GM12865 (cell line): Measurements from ENCODE around the gene GKN2.
A peak's percentile ranks its signal among the peaks of the same experiment; 100 is the strongest.

Experiments
- DNase-seq: peaks from one replicate; pipeline ENCODE4 v3.0.0; 2010; ENCODE audit warnings: low read depth
- H3K4me3 ChIP-seq: 2 replicates; pipeline ENCODE4 v1.5.1; 2011; ENCODE audit warnings: mild to moderate bottlenecking, low read depth, low read length, control low read depth
- TF ChIP-seq, protein P1 (sequence below): IDR thresholded peaks from 2 replicates; pipeline ENCODE4 v1.5.1; 2011; ENCODE audit warnings: low read length, control low read depth, low read depth, inconsistent platforms; ENCODE audit not compliant: insufficient read depth; ENCODE audit errors: missing control alignments

GKN2 gene

GRCh38 chr2:68909793-68910674 lies 42.7 kb downstream of the GKN2 start:
- TF ChIP-seq, protein P1, sequence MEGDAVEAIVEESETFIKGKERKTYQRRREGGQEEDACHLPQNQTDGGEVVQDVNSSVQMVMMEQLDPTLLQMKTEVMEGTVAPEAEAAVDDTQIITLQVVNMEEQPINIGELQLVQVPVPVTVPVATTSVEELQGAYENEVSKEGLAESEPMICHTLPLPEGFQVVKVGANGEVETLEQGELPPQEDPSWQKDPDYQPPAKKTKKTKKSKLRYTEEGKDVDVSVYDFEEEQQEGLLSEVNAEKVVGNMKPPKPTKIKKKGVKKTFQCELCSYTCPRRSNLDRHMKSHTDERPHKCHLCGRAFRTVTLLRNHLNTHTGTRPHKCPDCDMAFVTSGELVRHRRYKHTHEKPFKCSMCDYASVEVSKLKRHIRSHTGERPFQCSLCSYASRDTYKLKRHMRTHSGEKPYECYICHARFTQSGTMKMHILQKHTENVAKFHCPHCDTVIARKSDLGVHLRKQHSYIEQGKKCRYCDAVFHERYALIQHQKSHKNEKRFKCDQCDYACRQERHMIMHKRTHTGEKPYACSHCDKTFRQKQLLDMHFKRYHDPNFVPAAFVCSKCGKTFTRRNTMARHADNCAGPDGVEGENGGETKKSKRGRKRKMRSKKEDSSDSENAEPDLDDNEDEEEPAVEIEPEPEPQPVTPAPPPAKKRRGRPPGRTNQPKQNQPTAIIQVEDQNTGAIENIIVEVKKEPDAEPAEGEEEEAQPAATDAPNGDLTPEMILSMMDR: peak; percentile 87
- H3K4me3 ChIP-seq: no peak overlapping the region
- DNase-seq: peak; percentile 89

- H3K4me3 ChIP-seq: no peak overlapping the region
- TF ChIP-seq, protein P1: no peak
- peak; percentile 95 for DNase-seq
Observed at GRCh38 chr2:68908392-68908970, 44.2 kb downstream of the GKN2 start.

- no peak overlapping the region for H3K4me3 ChIP-seq
- TF ChIP-seq, protein P1: no peak
- DNase-seq: no peak
Observed at GRCh38 chr2:68907920-68908253, 44.8 kb downstream of the GKN2 start.

- TF ChIP-seq, protein P1: no peak
- DNase-seq: no peak
- H3K4me3 ChIP-seq: no peak overlapping the region
Observed at GRCh38 chr2:68907232-68907919, 45.3 kb downstream of the GKN2 start.

GRCh38 chr2:68906716-68907115 lies 46.0 kb downstream of the GKN2 start:
- no peak for DNase-seq

DNA sequence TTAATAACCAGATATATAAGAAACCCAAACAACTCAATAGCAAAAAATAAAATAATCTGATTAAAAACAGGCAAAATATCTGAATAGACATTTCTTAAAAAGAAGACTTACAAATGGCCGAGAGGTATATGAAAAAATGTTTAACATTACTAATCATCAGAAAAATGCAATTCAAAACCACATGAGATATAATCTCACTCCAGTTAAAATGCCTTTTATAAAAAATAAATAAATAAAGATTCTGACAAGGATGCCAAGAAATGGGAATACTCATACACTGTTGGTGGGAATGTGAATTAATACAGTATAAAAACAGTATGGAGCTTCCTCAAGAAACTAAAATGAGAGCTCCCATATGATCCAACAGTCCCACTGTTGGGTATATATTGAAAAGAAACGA lies 47.6 kb downstream of the GKN2 start:
- TF ChIP-seq, protein P1: no peak
- H3K4me3 ChIP-seq: no peak overlapping the region
- no peak for DNase-seq

More at GRCh38 chr2:68906716-68907115, 46.0 kb downstream of the GKN2 start:
- H3K4me3 ChIP-seq: no peak overlapping the region
- TF ChIP-seq, protein P1: no peak
